ENCODE results near the gene TMCC2.

The TMCC2 gene

DNA sequence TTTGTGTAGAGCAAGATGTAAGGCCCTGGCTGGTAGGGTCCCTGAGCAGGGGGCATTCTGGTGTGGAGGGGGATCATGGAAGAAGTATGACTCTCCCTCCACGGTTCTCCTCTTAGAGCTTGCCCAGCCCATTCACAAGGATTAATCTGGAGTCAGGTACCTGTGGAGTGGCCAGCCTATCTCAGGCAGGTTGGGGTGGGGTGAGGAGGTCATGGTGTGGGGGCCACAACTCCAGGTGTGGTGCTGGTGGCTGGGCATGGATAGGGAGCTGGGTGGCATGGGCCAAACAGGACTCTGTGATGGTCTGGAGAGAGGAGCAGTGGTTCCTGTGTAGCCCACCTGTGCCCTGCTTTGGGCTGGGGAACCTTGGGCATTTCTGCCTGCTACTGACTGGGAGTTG is 32.3 kb downstream of the TMCC2 start:
- Mint-ChIP-seq H3K27ac (no peak overlapping the region), H3K4me1 (peaks cover 67% of the 10 kb centered on the region), H3K27me3 (peaks cover 10% of the 10 kb centered on the region), H3K9me3 (no peaks in the 10 kb centered on the region), H3K4me3 (no peak overlapping the region)
- ATAC-seq, result no peak
- no peak for DNase-seq

- Mint-ChIP-seq H3K27me3 (peaks cover 10% of the 10 kb centered on the region), H3K9me3 (no peaks in the 10 kb centered on the region), H3K4me3 (no peak overlapping the region), H3K27ac (no peak overlapping the region), H3K4me1 (peaks cover 63% of the 10 kb centered on the region)
- ATAC-seq, result peak; percentile 47
- DNase-seq, result no peak
Measured at GRCh38 chr1:205260948-205261732, 33.4 kb downstream of the TMCC2 start.

DNA sequence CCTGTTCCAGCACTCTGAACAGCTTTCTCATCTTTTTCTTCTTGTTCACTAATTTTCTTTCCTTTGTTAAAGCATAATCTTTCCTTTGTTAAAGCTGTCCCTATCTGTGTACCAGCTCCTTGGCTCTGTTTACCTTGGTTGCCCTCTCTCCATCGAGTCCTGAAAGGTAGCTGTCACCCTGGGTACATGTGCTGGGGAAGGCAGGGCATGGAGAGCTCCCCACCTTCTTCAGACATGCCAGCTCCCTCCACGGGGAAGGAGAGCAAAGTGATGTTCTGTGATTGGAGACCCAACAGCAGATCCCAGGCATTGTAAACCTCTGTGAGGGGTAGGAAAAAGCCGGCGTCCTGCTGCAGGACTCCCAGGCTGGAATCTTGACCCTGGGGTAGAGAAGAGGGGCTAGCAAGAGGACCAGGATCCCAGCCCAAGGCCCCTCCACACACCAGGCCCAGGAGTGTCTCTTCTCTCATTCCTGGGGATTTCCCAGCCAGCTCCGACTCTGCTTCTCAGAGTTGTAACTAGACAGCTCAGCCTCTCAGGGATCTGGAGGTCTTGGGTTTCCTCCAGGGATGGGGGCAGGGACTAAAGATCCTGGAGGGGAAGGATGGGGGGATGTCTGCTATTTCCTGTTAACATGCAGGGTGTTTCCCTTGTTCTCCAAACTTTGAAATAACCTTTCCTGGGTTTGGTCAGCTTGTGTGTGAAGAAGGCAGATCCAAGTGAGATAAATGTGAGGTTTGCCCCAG is 34.4 kb downstream of the TMCC2 start:
- Mint-ChIP-seq H3K27me3 (peaks cover 10% of the 10 kb centered on the region), H3K9me3 (no peaks in the 10 kb centered on the region), H3K4me3 (peak overlapping the region; percentile 2 to 14), H3K27ac (no peak overlapping the region), H3K4me1 (peaks cover 64% of the 10 kb centered on the region)
- DNase-seq, result no peak
- ATAC-seq, result no peak

- DNase-seq, result no peak
- Mint-ChIP-seq H3K9me3 (no peaks in the 10 kb centered on the region), H3K4me1 (peaks cover 58% of the 10 kb centered on the region), H3K27me3 (peaks cover 10% of the 10 kb centered on the region), H3K27ac (no peak overlapping the region), H3K4me3 (no peak overlapping the region)
- ATAC-seq, result no peak
Measured at GRCh38 chr1:205262731-205263171, 35.0 kb downstream of the TMCC2 start.

- H3K4me3 Mint-ChIP-seq, result no peak overlapping the region
- H3K4me1 Mint-ChIP-seq, result peaks cover 49% of the 10 kb centered on the region
- DNase-seq (no peak), ATAC-seq (no peak)
- no peaks in the 10 kb centered on the region for H3K9me3 Mint-ChIP-seq
- peaks cover 10% of the 10 kb centered on the region for H3K27me3 Mint-ChIP-seq
- no peak overlapping the region for H3K27ac Mint-ChIP-seq
Measured at GRCh38 chr1:205263580-205264190, 35.9 kb downstream of the TMCC2 start.

DNA sequence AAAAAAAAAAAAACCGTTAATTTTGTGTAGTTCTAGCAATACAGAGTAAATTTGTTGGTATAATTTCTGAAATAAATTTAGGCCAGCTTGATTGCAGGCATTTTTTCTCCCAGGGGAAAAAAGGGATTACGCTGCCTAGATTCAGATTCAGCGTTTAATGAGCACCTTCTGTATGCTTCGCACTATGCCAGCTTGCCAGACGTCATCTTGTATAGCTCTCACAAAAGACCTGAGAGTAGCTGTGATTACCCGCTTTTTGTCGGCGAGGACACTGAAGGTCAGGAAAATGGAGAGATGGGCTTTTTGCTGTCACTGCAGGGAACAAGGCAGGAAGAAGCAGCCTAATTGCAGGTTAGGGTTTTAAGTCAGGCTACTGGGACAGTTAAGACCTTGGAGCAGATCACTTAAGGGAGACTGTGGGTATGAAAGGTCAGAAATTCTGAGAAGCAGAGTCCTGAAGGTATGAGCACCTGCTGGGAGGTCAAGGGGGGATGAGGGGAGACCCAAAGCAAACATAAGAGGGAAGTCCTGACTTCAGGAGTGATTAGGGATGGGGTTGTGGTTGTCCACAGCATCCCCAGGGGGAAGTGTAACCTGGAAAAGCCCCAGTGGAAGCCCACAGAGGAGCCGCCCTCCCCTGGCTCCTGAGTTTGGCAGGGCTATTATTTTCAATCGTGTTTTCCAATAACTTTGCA is 39.0 kb downstream of the TMCC2 start:
- Mint-ChIP-seq H3K4me3 (no peak overlapping the region), H3K27ac (no peak overlapping the region), H3K27me3 (no peaks in the 10 kb centered on the region), H3K9me3 (no peaks in the 10 kb centered on the region), H3K4me1 (peaks cover 33% of the 10 kb centered on the region)
- ATAC-seq, result no peak
- no peak for DNase-seq

DNA sequence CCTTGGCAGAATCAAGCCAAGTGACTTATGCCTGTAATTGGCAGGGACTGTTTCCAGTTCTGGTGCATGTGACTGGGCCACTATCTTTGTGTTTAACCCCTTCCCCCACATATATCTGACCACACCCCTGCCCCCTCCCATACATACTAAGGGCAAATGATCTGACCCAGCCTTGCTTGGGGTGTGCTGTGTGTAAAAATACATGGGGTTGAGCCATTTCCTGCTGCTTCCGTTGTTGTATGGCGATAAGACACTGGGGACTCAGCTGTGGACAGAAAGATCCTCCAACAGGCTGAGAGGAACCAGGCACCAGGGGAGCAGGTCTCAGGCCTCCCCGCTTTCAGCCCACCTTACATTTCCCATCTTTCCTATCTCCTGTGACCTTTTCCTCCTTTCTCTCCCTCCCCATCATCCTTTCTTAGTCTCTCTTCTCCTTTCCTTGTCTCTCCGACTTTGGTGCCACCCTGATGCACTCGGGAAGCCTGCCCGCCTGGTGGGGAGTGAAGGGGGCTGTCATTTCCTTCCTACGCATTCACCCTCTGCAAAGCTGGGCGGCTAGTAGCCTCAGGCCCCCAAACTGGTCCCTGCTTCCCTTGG is 39.7 kb downstream of the TMCC2 start:
- H3K9me3 Mint-ChIP-seq, result no peaks in the 10 kb centered on the region
- no peaks in the 10 kb centered on the region for H3K27me3 Mint-ChIP-seq
- no peak for DNase-seq
- H3K4me1 Mint-ChIP-seq, result peaks cover 27% of the 10 kb centered on the region
- no peak for ATAC-seq
- H3K27ac Mint-ChIP-seq, result no peak overlapping the region
- no peak overlapping the region for H3K4me3 Mint-ChIP-seq

DNA sequence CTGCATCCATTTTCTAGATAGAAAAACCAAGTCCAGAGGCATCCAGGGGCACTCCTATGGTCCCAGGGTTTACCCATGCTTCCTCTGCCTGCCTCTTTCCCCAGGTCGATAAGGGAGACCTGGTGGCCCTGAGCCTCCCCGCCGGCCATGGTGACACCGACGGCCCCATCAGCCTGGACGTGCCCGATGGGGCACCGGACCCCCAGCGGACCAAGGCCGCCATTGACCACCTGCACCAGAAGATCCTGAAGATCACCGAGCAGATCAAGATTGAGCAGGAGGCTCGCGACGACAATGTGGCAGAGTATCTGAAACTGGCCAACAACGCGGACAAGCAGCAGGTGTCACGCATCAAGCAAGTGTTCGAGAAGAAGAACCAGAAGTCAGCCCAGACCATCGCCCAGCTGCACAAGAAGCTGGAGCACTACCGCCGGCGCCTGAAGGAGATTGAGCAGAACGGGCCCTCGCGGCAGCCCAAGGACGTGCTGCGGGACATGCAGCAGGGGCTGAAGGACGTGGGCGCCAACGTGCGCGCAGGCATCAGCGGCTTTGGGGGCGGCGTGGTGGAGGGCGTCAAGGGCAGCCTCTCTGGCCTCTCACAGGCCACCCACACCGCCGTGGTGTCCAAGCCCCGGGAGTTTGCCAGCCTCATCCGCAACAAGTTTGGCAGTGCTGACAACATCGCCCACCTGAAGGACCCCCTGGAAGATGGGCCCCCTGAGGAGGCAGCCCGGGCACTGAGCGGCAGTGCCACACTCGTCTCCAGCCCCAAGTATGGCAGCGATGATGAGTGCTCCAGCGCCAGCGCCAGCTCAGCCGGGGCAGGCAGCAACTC is 41.3 kb downstream of the TMCC2 start:
- Mint-ChIP-seq H3K9me3 (no peaks in the 10 kb centered on the region), H3K27ac (no peak overlapping the region), H3K4me3 (no peak overlapping the region), H3K27me3 (no peaks in the 10 kb centered on the region), H3K4me1 (peaks cover 28% of the 10 kb centered on the region)
- no peak for ATAC-seq
- no peak for DNase-seq

- Mint-ChIP-seq H3K9me3 (no peaks in the 10 kb centered on the region), H3K27ac (no peak overlapping the region), H3K27me3 (no peaks in the 10 kb centered on the region), H3K4me3 (no peak overlapping the region), H3K4me1 (peaks cover 34% of the 10 kb centered on the region)
- ATAC-seq (no peak), DNase-seq (no peak)
Measured at GRCh38 chr1:205269711-205270110, 42.0 kb downstream of the TMCC2 start.

GRCh38 chr1:205270271-205270670 is 42.5 kb downstream of the TMCC2 start:
- no peak overlapping the region for H3K27ac Mint-ChIP-seq

GRCh38 chr1:205270764-205271163 is 43.0 kb downstream of the TMCC2 start:
- DNase-seq (no peak), ATAC-seq (no peak)
- H3K27ac Mint-ChIP-seq, result peak overlapping the region in 1 of 2 donors; percentile 43
- no peaks in the 10 kb centered on the region for H3K9me3 Mint-ChIP-seq
- H3K27me3 Mint-ChIP-seq, result no peaks in the 10 kb centered on the region
- no peak overlapping the region for H3K4me3 Mint-ChIP-seq
- H3K4me1 Mint-ChIP-seq, result peaks cover 44% of the 10 kb centered on the region

More at GRCh38 chr1:205270271-205270670, 42.5 kb downstream of the TMCC2 start:
- H3K4me1 Mint-ChIP-seq, result peaks cover 40% of the 10 kb centered on the region
- no peaks in the 10 kb centered on the region for H3K9me3 Mint-ChIP-seq
- H3K4me3 Mint-ChIP-seq, result no peak overlapping the region
- no peaks in the 10 kb centered on the region for H3K27me3 Mint-ChIP-seq
- DNase-seq, result no peak
- no peak for ATAC-seq

DNA sequence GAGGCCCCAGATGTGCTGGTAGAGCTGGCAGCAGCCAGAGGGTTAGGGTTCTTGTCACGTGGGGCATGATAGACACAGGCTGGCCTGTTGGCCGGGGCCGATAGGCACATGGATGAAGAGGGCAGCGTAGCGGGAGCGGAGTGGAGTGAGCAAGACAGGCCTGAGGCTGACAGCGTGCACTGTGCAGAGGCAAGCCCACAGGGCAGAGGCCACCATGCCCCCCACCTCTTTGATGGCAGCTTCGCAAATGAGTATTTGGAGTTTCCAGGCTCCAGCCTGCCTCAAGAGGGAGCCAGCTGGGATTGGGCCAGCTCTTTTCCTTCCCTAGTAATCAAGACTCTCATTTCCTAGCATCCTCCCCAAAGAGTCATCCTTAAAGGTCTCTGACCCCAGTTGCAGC is 43.5 kb downstream of the TMCC2 start:
- ATAC-seq (no peak), DNase-seq (no peak)
- Mint-ChIP-seq H3K27ac (no peak overlapping the region), H3K9me3 (no peaks in the 10 kb centered on the region), H3K27me3 (no peaks in the 10 kb centered on the region), H3K4me1 (peaks cover 47% of the 10 kb centered on the region), H3K4me3 (no peak overlapping the region)

DNA sequence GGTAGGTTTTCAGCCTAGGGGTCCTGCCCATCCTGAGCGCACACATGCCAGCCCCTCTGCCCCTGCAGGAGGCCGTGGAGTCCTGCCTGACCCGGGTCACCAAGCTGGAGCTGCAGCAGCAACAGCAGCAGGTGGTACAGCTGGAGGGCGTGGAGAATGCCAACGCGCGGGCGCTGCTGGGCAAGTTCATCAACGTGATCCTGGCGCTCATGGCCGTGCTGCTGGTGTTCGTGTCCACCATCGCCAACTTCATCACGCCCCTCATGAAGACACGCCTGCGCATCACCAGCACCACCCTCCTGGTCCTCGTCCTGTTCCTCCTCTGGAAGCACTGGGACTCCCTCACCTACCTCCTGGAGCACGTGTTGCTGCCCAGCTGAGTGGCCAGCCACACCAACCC is 44.0 kb downstream of the TMCC2 start:
- DNase-seq (no peak), ATAC-seq (no peak)
- H3K4me1 Mint-ChIP-seq, result peaks cover 48% of the 10 kb centered on the region
- no peak overlapping the region for H3K27ac Mint-ChIP-seq
- H3K27me3 Mint-ChIP-seq, result no peaks in the 10 kb centered on the region
- H3K4me3 Mint-ChIP-seq, result no peak overlapping the region
- H3K9me3 Mint-ChIP-seq, result no peaks in the 10 kb centered on the region

DNA sequence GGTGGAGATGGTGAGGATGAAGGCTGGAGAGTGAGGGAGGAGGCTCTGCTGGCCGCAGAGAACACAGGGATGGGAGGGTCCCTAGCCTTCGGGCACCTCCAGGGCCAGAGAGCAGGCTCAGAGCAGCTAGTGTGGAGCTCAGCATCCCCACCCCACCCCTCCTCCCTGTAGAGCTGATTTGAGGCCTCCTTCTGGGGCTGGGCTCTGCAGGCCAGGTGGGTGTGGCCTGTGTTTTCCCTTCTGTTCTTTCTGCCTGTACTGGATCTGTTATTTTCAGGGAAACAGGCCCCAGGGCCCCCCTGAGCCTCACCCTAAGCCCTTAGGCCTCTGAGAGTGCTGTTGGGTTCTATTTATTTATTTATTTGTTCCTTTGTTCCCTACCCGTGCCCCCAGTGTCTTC is 44.8 kb downstream of the TMCC2 start:
- Mint-ChIP-seq H3K4me1 (peaks cover 45% of the 10 kb centered on the region), H3K27ac (no peak overlapping the region), H3K4me3 (no peak overlapping the region), H3K27me3 (no peaks in the 10 kb centered on the region), H3K9me3 (no peaks in the 10 kb centered on the region)
- ATAC-seq, result no peak
- DNase-seq, result no peak

Measured in stimulated activated naive CD8-positive, alpha-beta T cell treated with anti-CD3 and anti-CD28 coated beads, Interleukin-15, amount 100 ng/mL, for 72 hours (primary cell).